GM21381 (cell line): ENCODE results near the gene PRR5.

Experiments used
- ATAC-seq: cut with Tn5 transposase; IDR thresholded peaks from one replicate; pipeline ENCODE4 v1.9.1; 2021; ENCODE audit warnings: mild to moderate bottlenecking, moderate library complexity; ENCODE audit not compliant: unreplicated experiment

Gene PRR5

DNA sequence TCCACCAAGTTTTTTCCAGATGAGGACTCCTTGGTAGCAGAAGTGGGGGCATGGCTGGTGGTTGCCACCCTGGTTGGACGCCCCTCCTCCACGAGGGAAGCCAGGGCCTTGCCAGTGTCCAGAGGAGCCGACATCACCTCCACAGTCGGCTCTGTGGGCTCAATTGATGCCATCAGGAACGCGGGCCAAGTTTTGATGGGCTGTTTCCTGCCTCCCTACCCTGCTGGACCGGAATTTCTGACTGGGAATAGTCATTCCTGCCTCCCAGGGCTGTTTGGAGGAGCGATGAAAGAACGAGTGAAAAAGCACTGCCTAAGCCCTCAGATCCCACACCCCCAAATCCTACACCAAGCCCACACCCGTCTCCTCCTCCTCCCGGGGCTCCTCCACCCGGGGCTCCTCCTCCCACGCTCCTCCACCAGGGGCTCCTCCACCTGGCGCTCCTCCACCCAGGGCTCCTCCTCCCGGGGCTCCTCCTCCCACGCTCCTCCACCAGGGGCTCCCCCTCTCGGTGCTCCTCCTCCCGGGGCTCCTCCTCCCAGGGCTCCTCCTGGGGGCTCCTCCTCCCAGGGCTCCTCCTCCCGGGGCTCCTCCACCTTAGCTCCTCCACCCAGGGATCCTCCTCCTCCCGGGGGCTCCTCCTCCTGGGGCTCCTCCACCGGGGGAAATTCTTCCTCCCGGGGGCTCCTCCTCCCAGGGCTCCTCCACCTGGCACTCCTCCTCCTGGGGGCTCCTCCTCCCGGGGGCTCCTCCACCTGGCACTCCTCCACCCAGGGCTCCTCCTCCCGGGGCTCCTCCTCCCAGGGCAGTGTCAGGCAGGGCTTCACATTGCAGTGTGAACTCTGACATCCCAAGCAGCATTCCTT lies 10.0 kb upstream of the PRR5 start:
- no peak for ATAC-seq

DNA sequence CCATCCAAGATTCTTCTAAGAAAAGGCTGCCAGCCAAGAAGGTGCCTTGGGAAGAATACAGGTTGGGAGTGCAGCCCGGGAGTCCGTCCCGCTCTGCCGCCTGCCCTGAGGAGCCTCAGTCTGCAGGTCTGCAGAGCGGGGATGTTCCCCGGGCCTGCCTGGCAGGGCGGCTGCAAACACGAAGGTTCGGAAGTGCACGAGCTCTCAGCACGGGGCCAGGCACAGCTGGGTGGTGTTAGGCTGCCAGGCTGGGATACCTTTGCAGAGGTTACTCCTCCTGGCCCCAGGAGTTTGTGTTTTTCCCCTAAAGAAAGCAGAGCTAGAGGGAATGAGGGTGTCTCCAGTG lies 9.4 kb upstream of the PRR5 start:
- no peak for ATAC-seq

DNA sequence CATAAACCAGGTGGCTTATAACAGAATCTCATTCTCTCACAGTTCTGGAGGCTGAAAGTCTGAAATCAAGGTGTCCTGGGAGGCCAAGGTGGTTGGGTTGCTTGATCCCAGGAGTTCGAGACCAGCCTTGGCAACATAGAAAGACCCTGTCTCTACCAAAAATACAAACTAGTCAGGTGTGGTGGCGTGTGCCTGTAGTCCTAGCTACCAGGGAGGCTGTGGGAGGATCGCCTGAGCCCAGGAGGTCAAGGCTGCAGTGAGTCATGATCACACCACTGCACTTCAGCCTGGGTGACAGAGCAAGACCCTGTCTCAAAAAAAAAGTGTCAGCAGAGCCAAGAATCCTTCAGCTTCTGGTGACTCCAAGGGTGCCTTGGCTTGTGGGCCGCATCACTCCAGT lies 8.9 kb upstream of the PRR5 start:
- ATAC-seq, result no peak

DNA sequence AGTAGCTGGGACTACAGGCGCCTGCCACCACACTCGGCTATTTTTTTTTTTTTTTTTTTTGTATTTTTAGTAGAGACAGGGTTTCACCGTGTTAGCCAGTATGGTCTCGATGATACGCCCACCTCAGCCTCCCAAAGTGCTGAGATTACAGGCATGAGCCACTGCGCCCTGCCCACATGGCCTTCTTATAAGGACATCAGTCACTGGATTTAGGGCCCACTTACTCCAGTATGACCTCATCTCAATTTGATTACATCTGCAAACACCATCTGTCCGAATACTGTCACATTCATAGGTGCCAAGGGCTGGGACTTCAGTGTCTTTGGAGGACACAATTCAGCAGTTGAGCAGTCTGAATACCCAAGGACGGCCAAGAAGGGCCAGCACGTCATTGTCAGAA lies 8.2 kb upstream of the PRR5 start:
- ATAC-seq, result no peak

DNA sequence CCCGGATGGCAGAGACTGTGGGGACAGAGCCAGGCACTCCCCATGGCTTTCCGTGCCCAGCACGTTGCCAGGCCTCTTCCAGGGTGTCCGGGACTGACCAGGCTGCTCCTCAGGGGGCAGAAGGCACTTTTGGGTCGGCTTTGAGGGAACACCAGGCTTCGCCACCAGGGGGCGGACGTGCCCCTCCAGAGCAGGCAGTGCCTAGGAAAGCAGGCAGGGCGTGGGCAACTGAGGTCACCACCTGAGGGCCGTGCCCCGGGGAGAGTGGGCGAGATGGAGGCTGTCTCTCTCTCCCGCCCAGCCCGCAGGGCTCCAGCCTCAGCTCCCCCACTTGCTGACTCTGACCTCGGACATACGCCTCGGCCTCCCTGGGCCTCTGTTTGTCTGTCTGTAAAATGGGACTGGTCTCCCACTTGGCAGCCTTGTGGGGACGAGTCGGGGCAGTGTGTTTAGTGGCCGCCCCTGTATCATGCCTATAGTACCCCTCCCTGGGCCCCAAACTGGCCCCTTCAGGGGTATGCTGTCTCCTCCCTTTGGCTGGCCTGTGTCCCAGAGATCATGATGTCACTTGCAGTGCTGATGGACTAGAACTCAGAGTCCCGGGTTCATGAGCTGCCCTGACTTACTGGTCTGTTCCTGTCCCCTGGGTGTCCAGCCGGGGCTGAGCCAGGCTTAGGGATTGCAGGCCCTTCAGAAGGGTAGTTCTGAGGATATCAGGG lies 4.4 kb upstream of the PRR5 start:
- ATAC-seq, result no peak

DNA sequence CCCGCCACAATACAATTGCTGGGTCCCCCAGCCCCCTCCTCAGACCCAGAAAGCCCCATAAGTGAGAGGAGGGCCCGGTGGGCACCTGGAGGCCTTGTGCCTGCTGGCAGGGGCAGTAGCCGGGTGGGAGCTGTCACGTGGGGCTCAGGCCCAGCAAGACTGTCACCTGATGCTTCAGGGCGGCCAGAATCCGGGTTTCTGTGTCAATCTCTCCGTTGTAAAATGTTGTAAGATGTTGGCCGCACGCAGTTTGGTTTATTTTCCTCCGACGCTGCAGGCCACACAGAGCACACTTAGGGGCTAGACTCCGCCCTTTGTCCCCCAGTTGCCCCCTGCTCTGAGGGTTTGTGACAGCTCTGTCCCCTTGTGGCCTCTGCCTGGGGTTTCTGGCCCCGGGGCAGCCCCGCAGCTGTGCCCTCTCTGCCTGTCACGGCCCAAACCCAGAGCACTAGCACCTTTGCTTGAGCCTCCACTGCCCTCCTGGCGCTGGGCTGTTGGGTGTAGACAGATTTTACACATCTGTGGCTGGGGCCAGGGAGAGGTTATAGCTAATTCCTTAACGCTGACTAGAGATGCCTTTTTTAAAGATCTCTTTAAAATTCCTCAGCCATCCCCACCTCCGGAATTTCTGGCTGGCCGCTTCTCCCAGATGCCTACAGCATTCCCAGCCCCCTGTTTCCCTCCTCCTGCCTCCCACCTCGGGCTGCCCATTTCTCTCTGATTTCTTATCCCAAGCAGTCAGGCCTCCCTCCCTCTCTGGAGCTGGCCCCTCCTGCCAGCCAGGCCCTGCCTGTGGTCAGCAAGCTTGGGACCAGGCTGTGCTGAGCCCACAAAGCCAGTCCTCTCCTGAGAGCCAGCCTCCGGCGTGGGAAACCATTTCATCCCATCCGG lies 3.2 kb upstream of the PRR5 start:
- no peak for ATAC-seq

DNA sequence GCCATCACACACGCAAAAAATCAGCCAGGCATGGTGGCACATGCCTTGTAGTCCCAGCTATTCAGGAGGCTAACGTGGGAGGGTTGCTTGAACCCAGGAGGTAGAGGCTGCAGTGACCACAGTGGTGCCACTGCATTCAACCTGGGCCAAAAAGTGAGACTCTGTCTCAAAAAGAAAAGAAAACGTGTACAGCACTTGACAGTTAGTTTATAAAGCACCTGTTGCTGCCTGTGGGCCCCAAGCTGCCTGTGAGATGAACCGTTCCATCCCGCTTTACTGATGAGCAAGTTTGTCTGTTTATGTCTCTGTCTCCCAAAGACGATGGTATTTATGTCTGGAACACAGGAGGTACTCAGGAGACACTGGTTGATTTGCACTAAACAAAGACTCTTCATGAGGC lies 1.5 kb upstream of the PRR5 start:
- ATAC-seq, result no peak

DNA sequence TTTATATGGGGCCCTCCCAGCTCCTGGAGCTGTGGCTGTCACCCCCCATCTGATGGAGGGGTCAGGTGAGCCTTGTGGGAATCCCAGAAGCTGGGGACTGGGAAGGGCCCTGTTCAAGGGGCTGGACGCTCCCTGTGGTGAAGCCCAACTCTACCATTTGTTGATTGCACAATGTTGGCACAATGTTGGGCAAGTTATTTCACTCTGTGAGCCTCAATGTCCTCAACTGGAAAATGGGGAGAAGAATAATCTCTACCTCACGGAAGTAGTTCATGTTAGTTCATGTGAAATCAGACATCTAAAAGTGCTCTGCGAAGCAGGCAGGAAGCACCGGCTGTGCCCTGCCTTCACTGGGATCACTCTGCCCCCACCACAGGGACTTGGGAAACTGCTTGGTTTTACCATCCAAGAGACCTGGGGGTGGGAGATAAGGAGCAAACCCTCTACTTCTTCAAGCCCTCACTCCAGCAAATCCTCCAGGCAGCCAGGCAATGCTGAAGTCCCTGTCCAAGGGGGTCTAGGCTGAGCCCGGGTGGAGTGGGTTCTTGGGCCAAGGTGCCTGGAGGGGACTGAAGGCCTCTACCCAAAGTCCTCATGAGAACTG lies 715 bp upstream of the PRR5 start:
- ATAC-seq, result no peak

DNA sequence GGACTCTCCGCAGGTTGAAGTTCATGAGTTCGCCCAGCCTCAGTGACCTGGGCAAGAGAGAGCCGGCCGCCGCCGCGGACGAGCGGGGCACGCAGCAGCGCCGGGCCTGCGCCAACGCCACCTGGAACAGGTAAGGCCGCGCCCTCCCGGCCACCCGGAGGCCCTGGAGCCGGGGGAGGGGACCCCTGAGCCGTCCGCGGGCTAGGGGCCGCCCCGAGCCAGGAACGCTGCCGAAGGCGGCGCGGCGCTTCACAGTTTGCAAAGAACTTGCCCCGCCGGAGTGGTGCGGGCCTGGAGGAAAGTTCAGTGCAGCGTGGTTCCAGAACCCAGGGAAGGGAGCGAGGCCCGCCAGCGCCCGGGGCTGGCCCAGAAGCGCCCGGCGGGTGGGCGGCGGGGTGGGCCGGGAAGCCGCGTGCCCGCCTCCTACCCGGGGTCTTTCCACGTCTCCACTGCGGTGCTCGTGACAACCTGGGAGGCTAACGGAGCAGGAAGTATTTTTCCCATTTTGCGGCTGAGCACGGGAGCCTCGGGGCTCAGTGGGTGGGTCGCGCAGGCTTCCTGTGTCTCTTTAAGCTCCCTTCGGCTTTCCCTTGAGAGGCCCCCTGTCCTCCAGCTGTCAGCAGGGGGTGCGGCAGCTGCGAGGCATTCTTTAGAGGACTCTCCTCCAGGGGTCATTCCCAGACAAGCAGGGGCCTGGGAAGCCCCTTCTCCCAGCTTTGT lies 635 bp downstream of the PRR5 start:
- ATAC-seq, result peak; percentile 32

DNA sequence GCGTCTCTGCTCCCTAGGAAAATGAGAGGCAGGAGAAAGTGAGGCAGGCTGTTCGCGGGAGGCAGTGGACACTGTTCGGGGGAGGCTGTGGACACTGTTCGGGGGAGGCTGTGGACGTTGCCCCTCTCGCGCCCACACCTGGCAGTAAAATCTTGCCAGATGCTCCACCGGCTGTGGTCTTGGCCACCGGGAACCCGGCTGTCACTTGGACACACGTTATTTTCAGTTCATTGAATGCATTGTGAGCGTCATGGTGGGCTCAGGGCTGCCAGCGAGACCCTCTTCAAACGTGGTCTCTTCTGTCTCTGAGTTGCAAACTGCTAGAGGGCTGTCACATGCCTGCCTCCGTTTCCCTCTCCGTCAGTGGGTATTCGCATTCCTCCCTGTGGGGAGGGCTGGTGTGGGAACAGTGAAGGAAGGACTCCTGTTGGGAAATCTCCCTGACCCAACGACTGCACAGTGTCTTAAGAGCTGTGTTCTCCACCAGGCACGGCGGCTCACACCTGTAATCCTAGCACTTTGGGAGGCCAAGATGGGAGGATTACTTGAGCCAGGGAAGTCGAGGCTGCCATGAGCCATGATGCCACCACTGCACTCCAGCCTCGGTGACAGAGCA lies 1.4 kb downstream of the PRR5 start:
- no peak for ATAC-seq

DNA sequence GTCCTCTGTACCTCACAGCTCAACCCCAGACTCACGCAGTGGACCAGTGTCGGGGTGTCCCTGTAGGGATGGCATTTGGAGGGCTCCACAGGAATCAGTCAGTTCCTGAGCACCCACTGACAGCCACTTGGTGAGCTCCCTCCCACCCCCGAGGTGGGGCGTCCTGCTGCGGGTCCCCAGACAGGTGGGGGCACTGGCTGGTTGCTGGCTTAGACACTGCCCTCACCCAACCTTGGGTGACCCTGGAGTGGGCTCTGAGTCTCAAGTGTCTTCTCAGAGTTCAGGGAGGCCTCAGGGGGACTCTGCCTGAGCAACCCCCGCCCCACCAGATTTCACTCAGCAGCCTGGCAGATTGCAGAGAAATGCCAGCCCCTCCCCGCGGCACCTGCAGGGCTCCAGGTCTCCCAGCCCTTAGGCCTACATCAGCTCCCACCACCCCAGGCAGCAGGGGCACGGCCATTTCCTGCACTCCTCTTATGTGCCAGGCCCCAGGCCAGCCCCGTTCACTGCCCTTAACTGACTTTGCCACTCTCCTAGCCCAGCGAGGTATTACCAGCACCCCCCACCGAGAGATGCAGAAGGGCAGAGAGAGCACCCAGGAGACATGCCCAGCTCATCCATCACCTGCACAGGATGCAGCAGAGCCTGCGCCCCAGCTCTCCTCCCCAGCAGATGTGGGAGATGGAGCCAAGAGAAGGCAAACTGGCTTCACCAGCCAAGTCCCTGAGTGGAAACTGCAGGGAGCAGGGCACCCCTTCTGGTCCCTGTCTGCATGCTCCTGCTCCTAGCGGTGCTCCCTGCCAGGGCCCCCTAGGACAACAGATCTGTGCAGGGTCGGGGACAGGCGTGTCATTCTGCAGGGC lies 2.4 kb downstream of the PRR5 start:
- no peak for ATAC-seq

DNA sequence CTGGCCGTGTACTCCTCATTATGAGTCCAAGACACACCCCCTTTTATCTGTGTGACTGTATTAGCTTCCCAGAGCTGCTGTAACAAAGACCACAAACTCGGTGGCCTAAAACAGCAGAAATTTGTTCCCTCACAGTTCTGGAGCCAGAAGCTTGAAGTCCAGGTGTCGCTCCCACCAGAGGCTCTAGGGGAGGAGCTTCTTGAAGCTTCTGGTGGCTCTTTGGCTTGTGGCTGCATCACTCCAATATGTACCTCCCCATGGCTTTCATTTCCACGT lies 3.0 kb downstream of the PRR5 start:
- ATAC-seq, result no peak

DNA sequence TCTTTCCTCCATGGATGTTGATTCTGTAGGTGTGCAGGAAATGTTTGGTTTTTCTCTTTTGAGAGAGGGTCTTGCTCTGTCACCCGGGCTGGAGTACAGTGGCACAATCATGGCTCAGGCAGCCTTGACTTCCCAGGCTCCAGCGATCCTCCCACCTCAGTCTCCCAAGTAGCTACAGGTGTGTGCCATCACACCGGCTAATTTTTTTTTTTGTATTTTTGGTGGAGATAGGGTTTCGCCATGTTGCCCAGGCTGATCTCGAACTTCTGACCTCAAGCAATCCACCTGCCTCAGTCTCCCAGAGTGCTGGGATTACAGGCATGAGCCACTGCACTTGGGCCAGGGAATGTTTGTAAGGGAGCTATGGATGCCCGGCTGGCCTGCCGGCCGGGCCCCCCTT lies 4.5 kb downstream of the PRR5 start:
- ATAC-seq, result no peak

DNA sequence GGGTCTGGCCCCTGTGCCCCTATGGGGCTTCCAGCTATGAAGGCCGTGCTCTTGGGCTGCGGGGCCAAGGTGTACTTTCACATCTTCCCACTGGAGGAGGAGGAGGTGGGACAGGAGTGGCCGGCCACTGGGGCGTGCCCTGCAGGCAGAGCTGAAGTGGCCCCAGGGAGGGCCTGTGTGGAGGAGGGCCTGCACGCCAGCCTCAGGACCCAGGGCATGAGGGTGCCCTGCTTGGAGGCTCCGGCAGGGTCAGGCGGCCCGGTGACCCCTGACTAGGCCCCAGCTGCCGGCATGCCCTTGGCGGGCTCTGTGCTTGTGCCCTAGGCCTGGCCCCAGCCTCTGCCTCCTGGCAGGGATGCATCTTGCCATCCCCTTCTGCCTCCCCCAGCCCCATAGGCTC lies 5.2 kb downstream of the PRR5 start:
- ATAC-seq, result no peak

DNA sequence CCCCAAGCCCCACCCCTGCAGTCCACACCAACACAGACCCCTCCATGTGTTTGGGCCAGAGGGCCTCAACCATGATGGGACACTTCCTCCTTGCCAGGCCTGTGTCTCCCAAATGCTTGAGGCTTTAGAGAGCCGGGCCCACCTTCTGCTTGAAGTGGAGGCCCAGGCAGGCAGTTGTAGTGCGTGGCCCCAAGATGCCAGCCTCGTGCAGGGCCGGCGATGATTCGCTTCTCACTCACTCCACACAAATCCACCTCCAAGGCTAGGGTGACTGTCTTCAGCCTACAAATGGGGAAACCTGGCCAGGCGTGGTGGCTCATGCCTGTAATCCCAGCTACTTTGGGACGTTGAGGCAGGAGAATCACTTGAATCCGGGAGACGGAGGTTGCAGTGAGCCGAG lies 5.7 kb downstream of the PRR5 start:
- no peak for ATAC-seq

DNA sequence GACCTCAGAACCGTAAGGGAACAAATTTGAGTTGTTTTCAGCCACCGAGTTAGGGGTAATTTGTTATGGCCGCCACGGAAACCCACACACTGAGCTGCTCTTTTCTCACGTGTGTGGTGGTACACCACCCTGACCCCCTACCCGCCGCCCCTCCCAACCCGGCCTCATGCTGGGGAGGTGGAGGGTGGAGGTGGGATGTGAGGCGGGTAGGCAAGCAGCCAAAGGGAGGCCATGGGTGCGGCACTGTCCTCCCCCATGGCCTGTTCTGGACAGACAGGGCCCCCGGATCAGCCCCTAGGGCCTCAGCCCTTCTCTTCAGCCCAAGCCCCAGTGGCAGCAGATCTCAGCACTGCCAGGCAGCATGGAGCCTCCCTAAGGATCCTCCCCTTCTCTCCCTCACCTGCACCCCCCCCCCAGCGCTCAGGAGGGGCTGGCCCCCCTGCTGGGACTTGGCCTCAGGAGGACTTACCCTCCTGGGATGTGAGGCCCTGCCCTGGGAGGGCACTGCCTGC lies 7.9 kb downstream of the PRR5 start:
- ATAC-seq, result no peak

DNA sequence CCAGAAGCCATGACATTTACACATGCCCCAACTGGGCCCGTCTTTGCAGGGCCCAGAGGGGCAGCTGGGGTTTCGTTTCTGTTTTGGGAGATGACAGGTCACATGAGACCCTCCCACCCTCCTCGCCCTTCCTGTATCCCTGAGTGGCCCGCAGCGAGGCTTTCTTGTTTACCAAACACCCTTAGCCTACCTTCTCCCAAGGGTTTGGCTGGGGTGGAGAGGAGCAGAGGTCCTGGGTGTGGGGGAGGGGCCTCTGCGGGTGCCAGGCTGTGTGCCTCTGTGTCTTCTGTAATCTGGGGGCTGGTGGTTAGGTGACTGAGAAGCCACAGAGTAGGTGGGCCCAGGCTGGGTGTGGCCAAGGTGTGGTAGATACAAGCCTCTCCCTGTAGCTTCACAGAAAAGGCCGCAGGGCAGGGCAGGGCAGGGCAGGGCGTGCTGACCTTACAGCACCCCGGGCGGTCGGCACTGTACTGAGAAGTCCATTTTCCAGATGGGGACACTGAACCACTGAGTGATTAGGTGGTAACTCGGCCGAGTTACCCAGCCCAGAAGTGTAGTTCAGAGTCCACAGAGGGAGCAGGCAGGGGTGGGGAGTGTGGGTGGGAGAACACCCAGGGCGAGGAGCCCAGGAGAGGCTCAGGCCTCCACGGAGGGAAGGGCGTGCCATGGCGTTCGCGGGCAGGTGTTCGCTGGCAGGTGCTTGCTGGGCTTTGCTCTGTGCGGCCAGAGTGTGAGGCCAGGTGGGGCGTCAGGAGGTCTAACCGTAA lies 8.7 kb downstream of the PRR5 start:
- ATAC-seq, result no peak

DNA sequence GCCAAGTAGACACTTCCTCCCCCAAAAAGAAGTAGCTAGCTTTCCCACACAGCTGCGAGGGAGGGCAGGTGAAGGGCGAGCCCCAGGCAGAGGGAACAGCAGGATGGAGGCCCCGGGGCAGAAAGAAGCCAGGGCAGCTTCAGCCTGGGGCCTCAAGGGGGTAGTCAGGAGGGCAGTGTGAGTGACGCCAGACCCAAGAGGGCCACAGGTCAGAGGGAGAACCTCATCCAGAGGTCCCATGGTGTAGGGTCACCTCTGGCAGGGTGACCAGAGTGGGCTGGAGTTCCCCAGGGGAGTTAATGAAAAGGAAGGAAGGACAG lies 9.2 kb downstream of the PRR5 start:
- ATAC-seq, result no peak
